Astrocyte of the spinal cord (primary cell): Measurements from ENCODE around the gene NGEF.

Experiments used
- DNase-seq: peaks from one replicate; pipeline ENCODE4 v3.0.0; 2011; ENCODE audit warnings: low read depth, low spot score
- H3K4me3 ChIP-seq: 2 replicates; pipeline ENCODE4 v1.5.1; 2011; ENCODE audit warnings: low read depth, mild to moderate bottlenecking, low read length, moderate library complexity
- CTCF ChIP-seq: IDR thresholded peaks from 2 replicates; pipeline ENCODE4 v1.5.1; 2012; ENCODE audit warnings: low read depth, mild to moderate bottlenecking, low read length, inconsistent platforms
- in situ Hi-C: cut with HindIII; loops from 2 replicates; pipeline ENCODE4 v1.10.0; 2017; ENCODE audit warnings: low sequenced_read_pairs

NGEF gene

GRCh38 chr2:233051241-233052149 lies 38.4 kb upstream of the NGEF start:
- peak; percentile 66 for DNase-seq
- in situ Hi-C loops: no loop called here
- TF ChIP-seq CTCF: no peak
- no peak overlapping the region for H3K4me3 ChIP-seq

GRCh38 chr2:233049194-233049761 lies 36.2 kb upstream of the NGEF start:
- no peak for TF ChIP-seq CTCF
- no peak overlapping the region for H3K4me3 ChIP-seq
- in situ Hi-C loops: no loop called here
- no peak for DNase-seq

- no peak for DNase-seq
- H3K4me3 ChIP-seq: no peak overlapping the region
- no peak for TF ChIP-seq CTCF
- in situ Hi-C loops: no loop called here
Measured at GRCh38 chr2:233048569-233049193, 35.6 kb upstream of the NGEF start.

GRCh38 chr2:233047667-233048066 lies 34.6 kb upstream of the NGEF start:
- TF ChIP-seq CTCF: no peak
- no peak for DNase-seq
- no peak overlapping the region for H3K4me3 ChIP-seq
- in situ Hi-C loops: no loop called here

- no peak for DNase-seq
- TF ChIP-seq CTCF: no peak
- in situ Hi-C loops: no loop called here
- H3K4me3 ChIP-seq: no peak overlapping the region
Measured at GRCh38 chr2:233047206-233047605, 34.1 kb upstream of the NGEF start.

- DNase-seq: no peak
- TF ChIP-seq CTCF: no peak
- in situ Hi-C loops: no loop called here
- H3K4me3 ChIP-seq: no peak overlapping the region
Measured at GRCh38 chr2:233044974-233045605, 32.0 kb upstream of the NGEF start.
